ENCODE measurements around the gene CADM4. TPM values are rescaled to one million over a fixed set of nuclear protein-coding genes. Genes with fewer than 3 reads are reported as not detected.
A peak's percentile ranks its signal among the peaks of the same experiment; 100 is the strongest.

Gene CADM4
- total and polyA plus RNA-seq, 2 of the 8 experiments (the other 6 are each of a cell fraction or from before 2014, with no cell fraction given) = 13.5 to 25.0 TPM

DNA sequence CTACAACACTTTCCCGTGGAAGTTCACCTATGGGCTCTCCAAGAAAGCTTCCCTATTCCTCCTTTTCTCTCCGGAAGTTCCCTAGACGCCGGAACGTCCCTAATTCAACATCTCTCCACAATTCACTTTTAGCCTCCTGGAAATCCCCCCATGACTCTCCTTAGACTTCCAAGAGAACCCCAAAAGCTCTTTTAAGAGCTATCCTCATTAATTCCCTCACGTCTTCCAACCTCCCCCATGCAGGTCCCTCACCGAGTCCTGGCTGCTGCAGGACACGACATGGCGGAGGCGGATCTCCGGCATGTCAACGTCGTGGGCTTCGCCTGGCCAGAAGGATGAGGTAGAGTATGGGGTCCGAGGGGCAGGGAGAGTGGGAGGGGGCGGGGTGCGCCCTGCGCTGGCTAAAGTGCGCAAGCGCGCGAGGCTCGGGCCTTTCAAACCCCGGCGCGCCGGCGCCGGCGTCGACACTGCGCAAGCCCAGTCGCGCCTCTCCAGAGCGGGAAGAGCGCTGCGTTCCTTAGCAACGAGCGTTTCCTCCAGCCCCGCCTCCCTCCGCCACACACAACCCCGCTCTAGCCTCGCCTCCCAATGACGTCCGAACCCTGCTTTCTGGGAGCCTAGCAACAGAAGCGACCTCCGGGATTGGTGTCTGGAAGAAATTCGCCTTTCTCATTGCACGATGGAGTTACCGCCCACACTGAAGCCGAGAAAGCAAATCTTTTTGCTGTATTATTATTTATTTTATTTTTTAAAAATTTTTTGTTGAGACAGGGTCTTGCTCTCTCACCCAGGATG is 64.3 kb downstream of the CADM4 start, which contains the start of the genes PINLYP and XRCC1 (continued):
- TF ChIP-seq FOSL1 (IDR thresholded peaks at IDR 0.05; ENCODE audit: insufficient read depth, low read depth, low read length) = no peak
- TF ChIP-seq POU5F1 (IDR thresholded peaks at IDR 0.05; ENCODE audit: low read depth, low read length) = no peak
- TF ChIP-seq CHD1 (IDR thresholded peaks at IDR 0.05; ENCODE audit: low read depth, low read length) = no peak
- peak; percentile 77; the same call in 1 of the 2 replicates for TF ChIP-seq POLR2AphosphoS5 (IDR thresholded peaks at IDR 0.05; ENCODE audit: low read depth, low read length)
- TF ChIP-seq, protein P1, sequence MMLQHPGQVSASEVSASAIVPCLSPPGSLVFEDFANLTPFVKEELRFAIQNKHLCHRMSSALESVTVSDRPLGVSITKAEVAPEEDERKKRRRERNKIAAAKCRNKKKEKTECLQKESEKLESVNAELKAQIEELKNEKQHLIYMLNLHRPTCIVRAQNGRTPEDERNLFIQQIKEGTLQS (IDR thresholded peaks at IDR 0.05; ENCODE audit: insufficient read depth, low read depth, low read length) = peak; percentile 33; the same call in 1 of the 2 replicates
- TF ChIP-seq TAF1 (IDR thresholded peaks at IDR 0.05; ENCODE audit: low read depth, low read length) = peak; percentile 74
- peak; percentile 18 to 66 for TF ChIP-seq POLR2A (IDR thresholded peaks at IDR 0.05; ENCODE audit: control extremely low read depth in 1 of 2, low read depth in 2 of 2, low read length in 2 of 2)
- TF ChIP-seq SRF (IDR thresholded peaks at IDR 0.05; ENCODE audit: low read depth, low read length) = no peak
- peak; percentile 32 for TF ChIP-seq KDM5A (IDR thresholded peaks at IDR 0.05; ENCODE audit: low read length)
- peak; percentile 51 for TF ChIP-seq KDM4A (IDR thresholded peaks at IDR 0.05; ENCODE audit: low read depth, low read length, severe bottlenecking)
- no peak for TF ChIP-seq HDAC2 (IDR thresholded peaks at IDR 0.05; ENCODE audit: borderline replicate concordance in 1 of 2, low read depth in 2 of 2, low read length in 2 of 2)
- peak; percentile 63 for TF ChIP-seq SAP30 (IDR thresholded peaks at IDR 0.05; ENCODE audit: insufficient read depth, insufficient replicate concordance, low read length)
- TF ChIP-seq SP1 (IDR thresholded peaks at IDR 0.05; ENCODE audit: low read depth, low read length) = peak; percentile 62; the same call in 1 of the 2 replicates
- TF ChIP-seq RFX5 (IDR thresholded peaks at IDR 0.05; ENCODE audit: borderline replicate concordance, low read depth, low read length) = peak; percentile 92
- no peak for TF ChIP-seq TEAD4 (IDR thresholded peaks at IDR 0.05; ENCODE audit: low read depth, low read length)
- no peak for TF ChIP-seq EGR1 (IDR thresholded peaks at IDR 0.05; ENCODE audit: borderline replicate concordance, low read depth, low read length)
- no peak for TF ChIP-seq MAFK (IDR thresholded peaks at IDR 0.05; ENCODE audit: low read depth, low read length)
- TF ChIP-seq NANOG (IDR thresholded peaks at IDR 0.05; ENCODE audit: insufficient read depth, low read depth, low read length, poor library complexity, severe bottlenecking) = no peak
